ENCODE data around the gene KRTAP9-1. TPM values are rescaled to one million over a fixed set of nuclear protein-coding genes. Genes with fewer than 3 reads are reported as not detected.

Gene KRTAP9-1
- total RNA-seq, 4 donors from 2014 or later: 0.91 TPM; not detected in 3

DNA sequence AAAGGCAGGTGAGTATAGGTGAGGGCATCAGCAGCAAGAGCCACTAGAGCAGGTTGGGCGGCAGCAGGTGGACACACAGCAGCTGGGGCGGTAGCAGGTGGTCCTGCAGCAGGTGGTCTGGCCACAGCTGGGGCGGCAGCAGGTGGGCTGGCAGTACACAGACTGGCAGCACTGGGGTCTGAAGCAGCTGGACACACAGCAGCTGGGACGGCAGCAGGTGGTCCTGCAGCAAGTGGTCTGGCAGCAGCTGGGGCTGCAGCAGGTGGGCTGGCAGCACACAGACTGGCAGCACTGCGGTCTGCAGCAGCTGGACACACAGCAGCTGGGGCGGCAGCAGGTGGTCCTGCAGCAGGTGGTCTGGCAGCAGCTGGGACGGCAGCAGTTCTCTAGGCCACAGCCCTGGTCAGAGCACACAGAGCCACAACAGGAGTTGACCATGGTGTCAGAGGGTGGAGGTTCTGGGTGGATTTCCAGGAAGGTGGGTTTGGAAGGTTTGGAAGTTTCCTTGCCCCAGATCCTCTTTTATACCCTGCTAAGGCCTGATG lies 11.9 kb upstream of the KRTAP9-1 start, which contains the start of gene KRTAP4-2:
Gene KRTAP4-2, minus strand, starts transcription at position 495 of the 545 bp plus-strand sequence. Its CDS starts 57 bp downstream, at position 438.
- TF ChIP-seq POLR2A (IDR thresholded peaks at IDR 0.05): no peak
- TF ChIP-seq, protein P1, sequence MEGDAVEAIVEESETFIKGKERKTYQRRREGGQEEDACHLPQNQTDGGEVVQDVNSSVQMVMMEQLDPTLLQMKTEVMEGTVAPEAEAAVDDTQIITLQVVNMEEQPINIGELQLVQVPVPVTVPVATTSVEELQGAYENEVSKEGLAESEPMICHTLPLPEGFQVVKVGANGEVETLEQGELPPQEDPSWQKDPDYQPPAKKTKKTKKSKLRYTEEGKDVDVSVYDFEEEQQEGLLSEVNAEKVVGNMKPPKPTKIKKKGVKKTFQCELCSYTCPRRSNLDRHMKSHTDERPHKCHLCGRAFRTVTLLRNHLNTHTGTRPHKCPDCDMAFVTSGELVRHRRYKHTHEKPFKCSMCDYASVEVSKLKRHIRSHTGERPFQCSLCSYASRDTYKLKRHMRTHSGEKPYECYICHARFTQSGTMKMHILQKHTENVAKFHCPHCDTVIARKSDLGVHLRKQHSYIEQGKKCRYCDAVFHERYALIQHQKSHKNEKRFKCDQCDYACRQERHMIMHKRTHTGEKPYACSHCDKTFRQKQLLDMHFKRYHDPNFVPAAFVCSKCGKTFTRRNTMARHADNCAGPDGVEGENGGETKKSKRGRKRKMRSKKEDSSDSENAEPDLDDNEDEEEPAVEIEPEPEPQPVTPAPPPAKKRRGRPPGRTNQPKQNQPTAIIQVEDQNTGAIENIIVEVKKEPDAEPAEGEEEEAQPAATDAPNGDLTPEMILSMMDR (IDR thresholded peaks at IDR 0.05): no peak
- H3K4me3 ChIP-seq (ENCODE audit: low read depth, poor library complexity, severe bottlenecking): no peak within 1 kb of the TSS
- 91 to 94% methylated on average over 6 to 7 of the region's 7 CpGs for WGBS, 2 donors
- intact Hi-C loops (cut with DNase I; ENCODE audit: low total_unique reads): no loop called here
- DNase-seq (ENCODE audit: low spot score in 2 of 2): no peak

DNA sequence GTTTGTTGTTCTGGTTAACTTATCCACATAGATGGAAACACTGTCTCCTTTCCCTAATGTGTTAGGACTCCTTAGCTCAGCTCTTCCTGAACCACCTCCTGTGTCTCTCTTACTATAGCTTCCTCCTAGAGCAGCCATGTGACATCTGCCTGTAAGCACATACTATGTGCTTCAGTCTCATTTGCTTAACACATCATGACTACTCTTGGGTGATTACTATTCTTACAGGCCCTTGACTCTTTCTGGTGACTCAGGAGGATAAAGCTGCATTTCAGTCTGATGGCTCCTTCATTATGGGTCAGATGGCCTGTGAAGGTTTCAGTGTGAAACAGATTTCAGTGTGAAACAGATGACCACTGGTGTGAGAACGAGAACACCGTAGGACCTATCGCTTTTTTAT lies 11.3 kb upstream of the KRTAP9-1 start:
- intact Hi-C loops (cut with DNase I; ENCODE audit: low total_unique reads): no loop called here
- TF ChIP-seq POLR2A (IDR thresholded peaks at IDR 0.05): no peak
- TF ChIP-seq, protein P1 (IDR thresholded peaks at IDR 0.05): no peak
- no peak overlapping the region for H3K4me3 ChIP-seq (ENCODE audit: low read depth, poor library complexity, severe bottlenecking)
- DNase-seq (ENCODE audit: low spot score in 2 of 2): no peak
- 89 to 93% methylated on average over 3 of the region's 3 CpGs for WGBS, 2 donors

DNA sequence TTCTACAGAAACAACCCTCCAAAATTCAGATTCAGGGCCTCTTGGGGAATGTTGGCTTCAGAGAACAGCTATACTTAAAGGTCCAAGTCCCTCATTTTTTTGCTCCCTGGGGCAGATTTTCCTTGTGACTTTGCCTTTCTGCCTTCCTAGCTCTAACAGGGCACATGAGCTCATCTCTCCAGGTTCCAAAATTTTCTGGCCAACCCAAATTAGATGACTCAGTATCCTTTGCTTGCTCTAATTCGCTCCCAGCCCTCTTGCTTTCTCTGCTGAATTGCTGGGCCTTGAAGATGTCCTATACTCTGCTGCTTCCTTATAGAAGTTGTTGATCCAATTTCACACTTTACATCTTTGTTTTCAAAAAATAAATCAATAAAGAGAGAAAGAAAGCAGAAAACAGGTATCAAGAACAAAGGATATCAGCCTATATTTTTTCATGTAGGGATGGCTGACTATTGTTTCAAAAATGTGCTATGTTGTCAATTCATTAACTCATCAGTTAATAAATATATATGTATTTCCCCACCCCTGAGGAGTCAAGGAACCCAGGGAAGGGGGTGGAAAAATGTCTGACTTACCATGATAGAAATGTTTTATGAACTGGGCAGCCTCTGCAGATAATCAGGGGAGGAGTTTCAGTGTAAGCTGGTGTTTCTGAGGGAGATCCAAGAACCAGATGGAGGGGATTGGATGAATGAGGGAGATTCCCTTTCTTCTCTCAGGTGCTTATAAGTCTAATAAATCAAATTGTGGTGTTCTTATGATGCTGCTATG lies 10.7 kb upstream of the KRTAP9-1 start:
- TF ChIP-seq POLR2A (IDR thresholded peaks at IDR 0.05): no peak
- TF ChIP-seq, protein P1 (IDR thresholded peaks at IDR 0.05): no peak
- H3K4me3 ChIP-seq (ENCODE audit: low read depth, poor library complexity, severe bottlenecking): no peak overlapping the region
- WGBS, 2 donors: 43% methylated on average over 1 of the region's 1 CpG
- intact Hi-C loops (cut with DNase I; ENCODE audit: low total_unique reads): no loop called here
- no peak for DNase-seq (ENCODE audit: low spot score in 2 of 2)

DNA sequence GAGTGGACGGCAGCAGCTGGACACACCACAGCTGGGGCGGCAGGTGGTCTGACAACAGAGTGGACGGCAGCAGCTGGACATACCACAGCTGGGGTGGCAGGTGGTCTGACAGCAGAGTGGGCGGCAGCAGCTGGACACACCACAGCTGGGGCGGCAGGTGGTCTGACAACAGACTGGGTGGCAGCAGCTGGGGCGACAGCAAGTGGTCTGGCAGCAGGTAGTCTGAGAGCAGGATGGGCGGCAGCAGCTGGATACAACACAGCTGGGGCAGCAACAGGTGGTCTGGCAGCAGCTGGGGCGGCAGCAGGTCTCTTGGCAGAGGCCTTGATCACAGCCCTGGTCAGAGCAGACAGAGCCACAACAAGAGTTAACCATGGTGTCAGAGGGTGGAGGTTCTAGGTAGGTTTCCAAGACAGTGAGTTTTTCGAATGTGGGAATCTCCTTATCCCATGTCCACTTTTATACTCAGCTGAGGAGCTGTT lies 5.2 kb upstream of the KRTAP9-1 start, which contains the start of gene KRTAP4-1:
Gene KRTAP4-1, minus strand, starts transcription at position 432 of the 482 bp plus-strand sequence. Its CDS starts 57 bp downstream, at position 375.
- intact Hi-C loops (cut with DNase I; ENCODE audit: low total_unique reads): no loop called here
- WGBS, 2 donors: 69 to 75% methylated on average over 9 of the region's 9 CpGs
- H3K4me3 ChIP-seq (ENCODE audit: low read depth, poor library complexity, severe bottlenecking): no peak within 1 kb of the TSS
- DNase-seq (ENCODE audit: low spot score in 2 of 2): no peak
- TF ChIP-seq, protein P1 (IDR thresholded peaks at IDR 0.05): no peak
- TF ChIP-seq POLR2A (IDR thresholded peaks at IDR 0.05): no peak

DNA sequence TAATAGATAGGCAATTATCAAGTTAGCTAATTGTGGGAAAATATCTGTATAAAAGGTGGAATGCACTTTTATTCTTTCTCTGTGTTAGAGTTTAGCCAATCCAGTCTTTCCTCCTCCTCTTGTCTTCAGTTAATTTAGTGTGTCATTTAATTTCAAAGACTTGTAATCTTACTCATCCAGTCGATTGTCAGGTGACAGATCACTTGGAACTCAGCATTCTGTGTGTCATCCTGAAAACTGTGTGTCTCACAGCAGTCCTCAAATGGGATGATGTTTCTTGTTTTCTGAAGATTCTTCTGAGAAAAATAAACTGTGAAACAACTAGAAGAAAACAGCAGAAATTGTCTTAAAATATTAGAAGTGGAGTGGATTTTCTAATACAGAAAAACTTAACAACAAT lies 4.7 kb upstream of the KRTAP9-1 start:
- 33 to 45% methylated on average over 1 of the region's 1 CpG for WGBS, 2 donors
- intact Hi-C loops (cut with DNase I; ENCODE audit: low total_unique reads): no loop called here
- DNase-seq (ENCODE audit: low spot score in 2 of 2): no peak
- TF ChIP-seq, protein P1 (IDR thresholded peaks at IDR 0.05): no peak
- TF ChIP-seq POLR2A (IDR thresholded peaks at IDR 0.05): no peak
- no peak overlapping the region for H3K4me3 ChIP-seq (ENCODE audit: low read depth, poor library complexity, severe bottlenecking)
